ENCODE results near the gene NLGN4X. TPM values are rescaled to one million over a fixed set of nuclear protein-coding genes. Genes with fewer than 3 reads are reported as not detected.

The NLGN4X gene
- total and polyA plus RNA-seq, 9 donors: 14.7 to 52.8 (median 45.2) TPM

DNA sequence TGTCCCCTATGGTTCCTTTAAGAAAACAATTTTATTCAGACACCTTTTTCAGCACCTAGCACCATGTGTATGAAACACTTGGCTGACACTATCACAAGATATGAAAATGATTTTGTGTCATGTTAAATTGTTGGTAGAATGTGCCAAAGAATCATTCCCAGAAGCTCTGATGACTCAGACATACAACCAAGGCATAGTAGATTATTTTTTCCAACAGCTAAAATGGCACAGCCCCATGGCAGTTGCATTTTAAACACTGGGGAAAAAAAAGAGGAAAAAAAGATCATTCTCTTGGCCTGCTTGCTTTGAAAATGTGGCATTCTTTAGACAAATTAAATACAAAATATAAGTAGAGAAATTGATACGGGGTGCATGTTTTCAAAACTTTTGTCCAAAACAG is 230.2 kb downstream of the NLGN4X start:
- Histone ChIP-seq H3K27ac (no peak overlapping the region), H3K36me3 (no peaks in the 10 kb centered on the region), H3K9me3 (no peaks in the 10 kb centered on the region), H3K27me3 (no peaks in the 10 kb centered on the region), H3K4me3 (no peak overlapping the region), H3K4me1 (ENCODE audit: insufficient read depth) (peaks cover 2% of the 10 kb centered on the region)
- TF ChIP-seq, protein P1, sequence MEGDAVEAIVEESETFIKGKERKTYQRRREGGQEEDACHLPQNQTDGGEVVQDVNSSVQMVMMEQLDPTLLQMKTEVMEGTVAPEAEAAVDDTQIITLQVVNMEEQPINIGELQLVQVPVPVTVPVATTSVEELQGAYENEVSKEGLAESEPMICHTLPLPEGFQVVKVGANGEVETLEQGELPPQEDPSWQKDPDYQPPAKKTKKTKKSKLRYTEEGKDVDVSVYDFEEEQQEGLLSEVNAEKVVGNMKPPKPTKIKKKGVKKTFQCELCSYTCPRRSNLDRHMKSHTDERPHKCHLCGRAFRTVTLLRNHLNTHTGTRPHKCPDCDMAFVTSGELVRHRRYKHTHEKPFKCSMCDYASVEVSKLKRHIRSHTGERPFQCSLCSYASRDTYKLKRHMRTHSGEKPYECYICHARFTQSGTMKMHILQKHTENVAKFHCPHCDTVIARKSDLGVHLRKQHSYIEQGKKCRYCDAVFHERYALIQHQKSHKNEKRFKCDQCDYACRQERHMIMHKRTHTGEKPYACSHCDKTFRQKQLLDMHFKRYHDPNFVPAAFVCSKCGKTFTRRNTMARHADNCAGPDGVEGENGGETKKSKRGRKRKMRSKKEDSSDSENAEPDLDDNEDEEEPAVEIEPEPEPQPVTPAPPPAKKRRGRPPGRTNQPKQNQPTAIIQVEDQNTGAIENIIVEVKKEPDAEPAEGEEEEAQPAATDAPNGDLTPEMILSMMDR (IDR thresholded peaks at IDR 0.05): no peak
- TF ChIP-seq POLR2A (IDR thresholded peaks at IDR 0.05) (no peak), EP300 (IDR thresholded peaks at IDR 0.05) (no peak)
- DNase-seq: no peak
- intact Hi-C loops (cut with DNase I): no loop called here
- WGBS, 3 donors: 54 to 84% (median 58%) methylated on average over 1 of the region's 1 CpG

DNA sequence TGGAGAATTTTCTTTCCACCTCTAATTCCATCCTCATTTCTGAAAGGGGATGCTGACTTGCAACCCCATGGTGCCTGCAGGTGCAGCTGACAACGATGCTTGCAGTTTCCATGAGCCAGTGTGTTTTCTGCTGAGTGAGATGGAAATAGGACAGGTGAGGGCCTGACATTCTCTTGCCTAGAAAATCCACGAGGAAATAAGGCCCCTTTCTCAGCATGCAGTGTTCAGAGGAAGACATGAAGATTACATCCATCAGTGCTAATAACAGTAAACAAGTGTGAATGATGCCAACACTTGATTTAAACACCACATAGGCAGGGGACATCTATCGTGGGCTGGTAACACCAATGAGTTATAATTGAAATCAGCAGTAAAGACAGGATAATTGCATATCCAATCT is 237.3 kb downstream of the NLGN4X start:
- H3K36me3 ChIP-seq: no peaks in the 10 kb centered on the region
- TF ChIP-seq EP300 (IDR thresholded peaks at IDR 0.05): no peak
- TF ChIP-seq POLR2A (IDR thresholded peaks at IDR 0.05): no peak
- TF ChIP-seq, protein P1 (IDR thresholded peaks at IDR 0.05): no peak
- intact Hi-C loops (cut with DNase I): no loop called here
- no peaks in the 10 kb centered on the region for H3K9me3 ChIP-seq
- WGBS, 3 donors: 59 to 64% (median 62%) methylated on average over 3 of the region's 3 CpGs
- H3K4me3 ChIP-seq: no peak overlapping the region
- H3K4me1 ChIP-seq (ENCODE audit: insufficient read depth): no peaks in the 10 kb centered on the region
- no peak overlapping the region for H3K27ac ChIP-seq
- no peaks in the 10 kb centered on the region for H3K27me3 ChIP-seq
- DNase-seq: no peak

DNA sequence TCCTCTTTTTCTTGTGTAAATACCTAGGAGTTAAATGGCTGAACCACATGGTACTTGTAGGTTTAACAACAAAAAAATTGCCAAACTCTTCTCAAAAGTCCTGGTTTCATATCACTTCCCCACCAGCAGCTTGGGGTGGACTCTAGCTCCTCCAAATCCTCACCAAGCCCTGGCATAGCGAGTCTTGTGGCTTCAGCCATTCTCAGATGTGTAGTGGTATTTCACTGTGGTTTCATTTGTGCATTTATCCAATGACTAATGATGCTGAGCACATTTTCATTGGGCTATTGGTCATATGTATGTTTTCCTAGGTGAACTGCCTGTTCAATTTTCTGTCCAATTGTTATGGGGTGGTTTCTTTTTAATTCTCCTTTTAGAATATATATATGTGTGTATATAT is 249.3 kb downstream of the NLGN4X start:
- no peaks in the 10 kb centered on the region for H3K27me3 ChIP-seq
- 82 to 94% (median 85%) methylated on average over 1 of the region's 1 CpG for WGBS, 3 donors
- no peaks in the 10 kb centered on the region for H3K9me3 ChIP-seq
- intact Hi-C loops (cut with DNase I): no loop called here
- no peaks in the 10 kb centered on the region for H3K4me1 ChIP-seq (ENCODE audit: insufficient read depth)
- H3K4me3 ChIP-seq: no peak overlapping the region
- TF ChIP-seq, protein P1 (IDR thresholded peaks at IDR 0.05): no peak
- TF ChIP-seq POLR2A (IDR thresholded peaks at IDR 0.05): no peak
- TF ChIP-seq EP300 (IDR thresholded peaks at IDR 0.05): no peak
- DNase-seq: no peak
- H3K36me3 ChIP-seq: no peaks in the 10 kb centered on the region
- H3K27ac ChIP-seq: no peak overlapping the region

DNA sequence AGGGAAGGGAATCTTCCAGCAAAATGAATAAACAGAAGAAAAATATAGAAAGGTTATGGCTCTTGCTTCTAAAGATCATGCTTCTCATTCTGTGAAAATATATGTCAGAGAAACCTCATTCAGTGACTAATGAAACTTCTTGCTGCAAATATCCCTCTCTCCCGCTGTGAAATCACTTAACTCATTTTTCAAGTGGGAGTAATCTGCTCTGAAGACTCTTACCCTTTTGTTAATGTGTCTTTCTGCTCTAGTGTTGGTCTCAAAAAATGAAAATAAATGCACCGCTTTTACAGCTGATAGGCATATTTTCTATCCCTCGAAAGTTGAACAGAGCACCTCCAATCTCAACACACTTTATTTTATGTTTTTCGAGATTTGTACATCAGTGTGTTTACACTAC is 252.3 kb downstream of the NLGN4X start:
- no peaks in the 10 kb centered on the region for H3K9me3 ChIP-seq
- H3K27me3 ChIP-seq: no peaks in the 10 kb centered on the region
- no peaks in the 10 kb centered on the region for H3K4me1 ChIP-seq (ENCODE audit: insufficient read depth)
- no peak for TF ChIP-seq EP300 (IDR thresholded peaks at IDR 0.05)
- TF ChIP-seq POLR2A (IDR thresholded peaks at IDR 0.05): no peak
- TF ChIP-seq, protein P1 (IDR thresholded peaks at IDR 0.05): no peak
- H3K27ac ChIP-seq: no peak overlapping the region
- no peak overlapping the region for H3K4me3 ChIP-seq
- intact Hi-C loops (cut with DNase I): no loop called here
- H3K36me3 ChIP-seq: no peaks in the 10 kb centered on the region
- 21 to 41% (median 21%) methylated on average over 4 of the region's 4 CpGs for WGBS, 3 donors
- DNase-seq: no peak

DNA sequence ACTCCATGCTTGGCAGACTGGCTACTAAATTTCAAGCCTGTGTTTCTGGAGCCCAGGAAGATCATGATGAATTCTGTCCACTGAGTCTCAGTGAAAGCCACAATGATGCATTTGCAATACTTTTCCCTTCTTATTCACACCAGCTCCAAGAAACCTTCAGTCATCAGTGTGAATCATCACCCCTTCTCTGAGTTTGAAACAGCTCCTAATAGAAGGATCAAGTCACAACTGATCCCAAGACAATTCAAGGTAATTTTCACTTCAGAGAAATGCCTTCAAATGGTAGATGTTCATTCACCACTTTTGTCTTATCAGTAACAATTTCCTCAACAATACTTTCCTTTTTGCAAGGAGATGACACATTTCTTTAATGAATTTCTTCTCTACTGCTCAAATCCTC is 257.4 kb downstream of the NLGN4X start:
- no peaks in the 10 kb centered on the region for H3K36me3 ChIP-seq
- H3K4me1 ChIP-seq (ENCODE audit: insufficient read depth): no peaks in the 10 kb centered on the region
- H3K27ac ChIP-seq: no peak overlapping the region
- H3K9me3 ChIP-seq: no peaks in the 10 kb centered on the region
- TF ChIP-seq POLR2A (IDR thresholded peaks at IDR 0.05) (no peak), EP300 (IDR thresholded peaks at IDR 0.05) (no peak)
- TF ChIP-seq, protein P1 (IDR thresholded peaks at IDR 0.05): no peak
- DNase-seq: no peak
- intact Hi-C loops (cut with DNase I): no loop called here
- H3K4me3 ChIP-seq: no peak overlapping the region
- H3K27me3 ChIP-seq: no peaks in the 10 kb centered on the region
